CD4-positive, alpha-beta T cell (primary cell): ENCODE measurements around the gene STK40. TPM values are rescaled to one million over a fixed set of nuclear protein-coding genes. Genes with fewer than 3 reads are reported as not detected.

ENCODE experiments used
- ATAC-seq: fragments of 200-7000 bp; cut with Tn5 transposase; one replicate; pipeline ENCODE4 v1.10.0; 2022; ENCODE audit warnings: mild to moderate bottlenecking; ENCODE audit not compliant: poor library complexity
- CTCF ChIA-PET: fragments of 350-600 bp; sonication (Branson Sonifier 250); formaldehyde crosslinking; loops from one replicate; lab custom pipeline; 2021; ENCODE audit warnings: antibody characterized with exemption, inconsistent platforms; lab: Charles Lee
- POLR2A ChIA-PET: fragments of 350-600 bp; sonication (Branson Sonifier 250); formaldehyde crosslinking; loops from one replicate; lab custom pipeline; 2021; ENCODE audit warnings: antibody characterized with exemption, inconsistent platforms; lab: Charles Lee
- DNase-seq, 14 experiments: peaks; one replicate each; pipeline ENCODE4 v3.0.0-alpha.2; 2013 to 2020; ENCODE audit warnings: mixed read lengths in 2 of 14
- H3K27ac ChIP-seq, 2 donors: one replicate each; pipeline versions ENCODE4 v1.5.1 to v1.7.0; 2013; ENCODE audit warnings: low read length in 2 of 2, low read depth in 1 of 2, mild to moderate bottlenecking in 1 of 2
- H3K27me3 ChIP-seq, 2 experiments: 1 replicate in 1 of 2; 2 replicates in 1 of 2; pipeline versions ENCODE4 v1.6.1 to v1.7.0; 2013; ENCODE audit warnings: low read length in 2 of 2, control low read depth in 1 of 2, mild to moderate bottlenecking in 1 of 2, moderate library complexity in 1 of 2; ENCODE audit not compliant: insufficient read depth in 2 of 2, control insufficient read depth in 1 of 2
- H3K36me3 ChIP-seq: one replicate; pipeline ENCODE4 v1.6.1; 2013; ENCODE audit warnings: low read length, control low read depth; ENCODE audit not compliant: insufficient read depth
- H3K4me1 ChIP-seq: one replicate; pipeline ENCODE4 v1.6.1; 2013; ENCODE audit warnings: low read length, control low read depth; ENCODE audit not compliant: insufficient read depth
- H3K4me3 ChIP-seq: one replicate; pipeline ENCODE4 v1.5.1; 2013; ENCODE audit warnings: mild to moderate bottlenecking, low read length, moderate library complexity
- H3K9me3 ChIP-seq, 2 experiments: 1 replicate in 1 of 2; 2 replicates in 1 of 2; pipeline versions ENCODE4 v1.6.1 to v1.7.0; 2013; ENCODE audit warnings: low read length in 2 of 2, mild to moderate bottlenecking in 2 of 2, control low read depth in 1 of 2, moderate library complexity in 1 of 2; ENCODE audit not compliant: control insufficient read depth in 1 of 2, insufficient read depth in 1 of 2
- H3K27ac Mint-ChIP-seq: one replicate; pipeline ENCODE4 v1.8.0; 2020; ENCODE audit warnings: mixed read lengths
- H3K27me3 Mint-ChIP-seq: one replicate; pipeline ENCODE4 v1.8.0; 2021; ENCODE audit warnings: mixed read lengths
- H3K36me3 Mint-ChIP-seq: one replicate; pipeline ENCODE4 v1.8.0; 2021; ENCODE audit warnings: low read depth, mixed read lengths
- H3K4me1 Mint-ChIP-seq: one replicate; pipeline ENCODE4 v1.8.0; 2021; ENCODE audit warnings: low read depth, mixed read lengths
- H3K4me3 Mint-ChIP-seq: one replicate; pipeline ENCODE4 v1.8.0; 2020; ENCODE audit warnings: mild to moderate bottlenecking, mixed read lengths
- H3K9me3 Mint-ChIP-seq: one replicate; pipeline ENCODE4 v1.8.0; 2020; ENCODE audit warnings: mixed read lengths
- CTCF ChIP-seq: fragments of 200-600 bp; IDR thresholded peaks from one replicate; pipeline ENCODE4 v1.8.0; 2022; ENCODE audit warnings: antibody characterized with exemption, mild to moderate bottlenecking
- intact Hi-C, 2 experiments: fragments of 100-400 bp; cut with DNase I in 1 of 2; cut with micrococcal nuclease in 1 of 2; formaldehyde crosslinking; loops; one replicate each; pipeline versions ENCODE4 v1.15.1 to v1.9.0; 2023 to 2025; cut with DNase I, micrococcal nuclease
- total RNA-seq, 174 experiments: library from RNA in 2 of 174; stranded (reverse) in 2 of 174; gene quantifications; one replicate each; pipeline ENCODE4 v1.2.3 and lab custom pipeline; 2021 to 2026

The STK40 gene
- total RNA-seq, 2 experiments from 2014 or later, result 17.8 to 20.7 TPM

DNA sequence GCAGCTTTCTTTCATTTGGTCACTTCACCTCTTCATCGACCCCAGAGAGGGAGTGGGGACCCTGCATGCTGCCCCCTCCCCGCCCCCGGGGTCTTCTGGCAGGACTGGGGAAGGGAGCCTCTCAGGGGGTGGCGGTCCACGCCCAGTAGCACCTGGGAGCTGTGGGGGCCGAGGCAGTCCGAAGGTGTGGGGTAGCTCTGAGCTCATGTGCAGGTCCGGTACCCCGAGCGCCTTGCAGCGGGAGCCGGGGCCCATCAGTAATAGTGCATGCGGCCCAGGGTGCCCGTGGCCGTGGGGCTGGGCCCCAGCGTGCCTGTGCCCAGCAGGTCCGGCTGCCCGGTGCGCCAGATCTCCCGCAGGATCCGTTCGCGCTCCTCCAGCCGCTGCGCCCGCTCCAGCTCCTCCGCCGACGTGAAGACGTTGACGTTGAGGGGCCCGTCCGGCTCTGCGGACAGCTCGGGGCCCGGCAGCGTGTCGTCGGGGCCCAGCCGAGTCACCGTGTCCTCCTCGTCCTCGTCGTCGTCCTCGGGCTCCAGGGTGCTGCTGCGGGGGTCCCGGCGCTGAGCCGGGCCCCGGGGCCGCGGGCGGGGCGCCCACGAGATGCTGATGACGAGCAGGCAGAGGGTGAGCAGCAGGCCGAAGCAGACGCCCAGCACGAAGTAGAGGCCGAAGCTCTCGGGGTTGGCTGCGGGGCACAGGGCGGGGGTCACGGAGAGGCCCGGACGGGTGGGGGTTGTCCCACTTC lies 63.5 kb downstream of the STK40 start:
- H3K27me3 ChIP-seq, result no peaks in the 10 kb centered on the region
- intact Hi-C loops, result loop anchor here in 1 of 2 experiments (5.0 kb wide), 1 partner anchor 45 kb away; no protein-coding TSS in a partner anchor
- Mint-ChIP-seq H3K4me1 (peaks cover 30% of the 10 kb centered on the region), H3K9me3 (no peaks in the 10 kb centered on the region), H3K27me3 (no peaks in the 10 kb centered on the region), H3K27ac (peak overlapping the region; percentile 17), H3K36me3 (no peaks in the 10 kb centered on the region), H3K4me3 (peak overlapping the region; percentile 82)
- ATAC-seq (no peak), DNase-seq (no peak)
- H3K4me1 ChIP-seq, result peaks cover 42% of the 10 kb centered on the region
- ChIA-PET POLR2A (interaction anchor here (1.4 to 3.1 kb wide), 3 partner anchors 16 to 98 kb away, joined by 6 to 19 read pairs (median 7); partner anchors contain the start of genes LSM10, SH3D21 and THRAP3), CTCF (no interaction called here)
- no peaks in the 10 kb centered on the region for H3K9me3 ChIP-seq
- no peak overlapping the region for H3K27ac ChIP-seq
- peak overlapping the region; percentile 61 for H3K4me3 ChIP-seq
- no peak for TF ChIP-seq CTCF
- H3K36me3 ChIP-seq, result no peaks in the 10 kb centered on the region

DNA sequence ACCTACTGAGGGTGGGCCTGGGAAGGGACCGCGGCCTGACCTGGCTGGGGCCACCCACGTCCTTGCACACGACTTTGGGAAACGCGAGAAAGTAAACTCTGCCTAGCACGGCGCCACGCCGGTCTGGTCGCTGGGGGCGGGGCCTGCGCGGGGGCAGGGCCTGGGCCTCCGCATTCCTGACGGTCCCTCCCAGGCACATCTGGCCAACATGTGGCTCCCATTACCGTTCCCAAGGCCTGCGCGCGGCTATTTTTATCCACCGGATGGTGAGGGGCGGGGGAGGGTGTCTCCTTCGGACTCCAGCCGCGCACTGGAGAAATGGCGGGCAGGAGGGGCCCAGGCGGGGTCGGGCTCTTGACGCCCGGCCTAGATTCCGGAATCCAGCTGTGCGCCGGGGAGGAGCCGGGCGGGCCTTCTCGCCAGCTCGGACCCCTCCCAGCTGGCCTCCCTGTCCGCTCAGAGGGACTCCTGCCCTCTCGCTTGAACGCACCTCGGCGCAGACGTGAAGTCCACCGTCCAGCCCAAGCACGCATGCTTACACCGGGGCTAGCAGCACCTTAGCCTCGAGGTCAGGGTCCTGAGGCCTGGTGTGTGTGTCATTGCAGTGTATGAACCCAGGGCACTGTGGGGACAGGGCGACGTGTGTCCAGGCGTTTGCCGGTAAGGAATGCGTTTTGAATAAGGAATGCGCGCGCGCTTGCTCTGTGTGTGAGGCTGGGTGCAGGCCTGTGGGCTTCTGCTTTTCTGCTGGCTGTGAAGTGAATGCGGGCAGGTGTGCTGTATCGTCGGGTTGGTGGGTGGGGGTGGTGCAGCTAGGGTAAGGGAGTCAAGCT lies 64.4 kb downstream of the STK40 start:
- Histone ChIP-seq H3K27ac (no peak overlapping the region), H3K27me3 (no peaks in the 10 kb centered on the region), H3K9me3 (no peaks in the 10 kb centered on the region), H3K36me3 (no peaks in the 10 kb centered on the region), H3K4me3 (peak overlapping the region; percentile 49), H3K4me1 (peaks cover 42% of the 10 kb centered on the region)
- TF ChIP-seq CTCF, result no peak
- peak overlapping the region; percentile 17 for H3K27ac Mint-ChIP-seq
- peaks cover 25% of the 10 kb centered on the region for H3K4me1 Mint-ChIP-seq
- H3K27me3 Mint-ChIP-seq, result no peaks in the 10 kb centered on the region
- H3K4me3 Mint-ChIP-seq, result peak overlapping the region; percentile 85
- ChIA-PET POLR2A (interaction anchor here (1.4 to 2.8 kb wide), 2 partner anchors 15 to 97 kb away, joined by 6 to 8 read pairs; partner anchors contain the start of genes SH3D21 and THRAP3), CTCF (no interaction called here)
- no peaks in the 10 kb centered on the region for H3K36me3 Mint-ChIP-seq
- intact Hi-C loops, result loop anchor here in 1 of 2 experiments (5.0 kb wide), 1 partner anchor 46 kb away; no protein-coding TSS in a partner anchor
- H3K9me3 Mint-ChIP-seq, result no peaks in the 10 kb centered on the region
- ATAC-seq, result peak; percentile 51
- DNase-seq, result peak in 6 of 14 experiments; percentile 19 to 62 (median 43)

- ChIA-PET POLR2A (interaction anchor here (2.8 kb wide), 1 partner anchor 14 kb away, joined by 8 read pairs; the partner anchor contains the start of gene SH3D21), CTCF (no interaction called here)
- no peak for DNase-seq
- Histone ChIP-seq H3K9me3 (no peaks in the 10 kb centered on the region), H3K4me3 (peak overlapping the region; percentile 49), H3K36me3 (no peaks in the 10 kb centered on the region), H3K27ac (no peak overlapping the region), H3K27me3 (no peaks in the 10 kb centered on the region), H3K4me1 (peaks cover 42% of the 10 kb centered on the region)
- ATAC-seq, result peak; percentile 5
- Mint-ChIP-seq H3K4me1 (peaks cover 25% of the 10 kb centered on the region), H3K9me3 (no peaks in the 10 kb centered on the region), H3K27ac (peak overlapping the region; percentile 12), H3K4me3 (peak overlapping the region; percentile 85), H3K27me3 (no peaks in the 10 kb centered on the region), H3K36me3 (no peaks in the 10 kb centered on the region)
- intact Hi-C loops, result loop anchor here in 1 of 2 experiments (5.0 kb wide), 1 partner anchor 47 kb away; no protein-coding TSS in a partner anchor
- TF ChIP-seq CTCF, result no peak
Observed at GRCh38 chr1:36320767-36321118, 65.0 kb downstream of the STK40 start.
